ENCODE measurements around the gene EIF5AL1. TPM values are rescaled to one million over a fixed set of nuclear protein-coding genes. Genes with fewer than 3 reads are reported as not detected.
"Not testable (repeated sequence)": the region's sequence is repeated elsewhere in the genome, so short reads cannot be mapped to it uniquely, and the experiment has no call there.

EIF5AL1 gene
- total and polyA plus RNA-seq, 10 of the 15 experiments (the other 5 are each of a cell fraction or from before 2014, with no cell fraction given): 0.02 to 8.3 (median 0.45) TPM; not detected in 1

- CTCF ChIA-PET; H3K4me3 ChIP-seq; H3K27ac ChIP-seq (ENCODE audit: control insufficient read depth, insufficient read depth); H3K4me2 ChIP-seq (ENCODE audit: control insufficient read depth, insufficient read depth); ATAC-seq; H3K9ac ChIP-seq (ENCODE audit: control insufficient read depth, insufficient read depth, low read length); H3K36me3 ChIP-seq (ENCODE audit: control insufficient read depth in 2 of 2, insufficient read depth in 2 of 2, low read length in 1 of 2); H3K9me3 ChIP-seq (replicated peaks; ENCODE audit: control insufficient read depth, insufficient read depth, low read length); in situ Hi-C loops (cut with MboI); DNase-seq (ENCODE audit: low read depth, low spot score); H3K79me2 ChIP-seq (ENCODE audit: control insufficient read depth, insufficient read depth, low read length); RAD21 ChIA-PET (ENCODE audit: unreplicated experiment); BruUV-seq (replicated peaks); intact Hi-C loops (cut with micrococcal nuclease; ENCODE audit: unreplicated experiment); FAIRE-seq; H4K20me1 ChIP-seq (ENCODE audit: control insufficient read depth, insufficient read depth); H3K27me3 ChIP-seq (replicated peaks in 1 of 2; ENCODE audit: control insufficient read depth in 2 of 2, insufficient read depth in 2 of 2, low read length in 1 of 2); H3K4me1 ChIP-seq (ENCODE audit: control insufficient read depth, insufficient read depth, low read length); POLR2A ChIA-PET; SMC1A ChIA-PET (ENCODE audit: uncharacterized antibody, unreplicated experiment); H2AFZ ChIP-seq (ENCODE audit: control insufficient read depth, low read depth, low read length): not testable (repeated sequence)
- 7% methylated on average over 6 of the region's 6 CpGs for WGBS (ENCODE audit: insufficient coverage, insufficient replicate concordance, low lambda C conversion rate, missing lambda C conversion rate)
These were observed 9.4 kb downstream of the EIF5AL1 start for GRCh38 chr10:79521751-79522150.

- H2AFZ ChIP-seq (ENCODE audit: control insufficient read depth, low read depth, low read length); H4K20me1 ChIP-seq (ENCODE audit: control insufficient read depth, insufficient read depth); ATAC-seq; DNase-seq (ENCODE audit: low read depth, low spot score); intact Hi-C loops (cut with micrococcal nuclease; ENCODE audit: unreplicated experiment); H3K27ac ChIP-seq (ENCODE audit: control insufficient read depth, insufficient read depth); FAIRE-seq; SMC1A ChIA-PET (ENCODE audit: uncharacterized antibody, unreplicated experiment); H3K4me3 ChIP-seq; BruUV-seq (replicated peaks); H3K27me3 ChIP-seq (replicated peaks in 1 of 2; ENCODE audit: control insufficient read depth in 2 of 2, insufficient read depth in 2 of 2, low read length in 1 of 2); CTCF ChIA-PET; H3K9me3 ChIP-seq (replicated peaks; ENCODE audit: control insufficient read depth, insufficient read depth, low read length); RAD21 ChIA-PET (ENCODE audit: unreplicated experiment); H3K4me2 ChIP-seq (ENCODE audit: control insufficient read depth, insufficient read depth); in situ Hi-C loops (cut with MboI); H3K79me2 ChIP-seq (ENCODE audit: control insufficient read depth, insufficient read depth, low read length); H3K36me3 ChIP-seq (ENCODE audit: control insufficient read depth in 2 of 2, insufficient read depth in 2 of 2, low read length in 1 of 2); POLR2A ChIA-PET; H3K9ac ChIP-seq (ENCODE audit: control insufficient read depth, insufficient read depth, low read length); H3K4me1 ChIP-seq (ENCODE audit: control insufficient read depth, insufficient read depth, low read length): not testable (repeated sequence)
- 55% methylated on average over 3 of the region's 4 CpGs for whole genome bisulfite sequencing (ENCODE audit: insufficient coverage, insufficient replicate concordance, low lambda C conversion rate, missing lambda C conversion rate)
These were observed 10.1 kb downstream of the EIF5AL1 start for GRCh38 chr10:79522464-79522863.

- H3K27ac ChIP-seq (ENCODE audit: control insufficient read depth, insufficient read depth); FAIRE-seq; H3K4me1 ChIP-seq (ENCODE audit: control insufficient read depth, insufficient read depth, low read length); H4K20me1 ChIP-seq (ENCODE audit: control insufficient read depth, insufficient read depth); POLR2A ChIA-PET; RAD21 ChIA-PET (ENCODE audit: unreplicated experiment); H3K9me3 ChIP-seq (replicated peaks; ENCODE audit: control insufficient read depth, insufficient read depth, low read length); H3K36me3 ChIP-seq (ENCODE audit: control insufficient read depth in 2 of 2, insufficient read depth in 2 of 2, low read length in 1 of 2); H3K27me3 ChIP-seq (replicated peaks in 1 of 2; ENCODE audit: control insufficient read depth in 2 of 2, insufficient read depth in 2 of 2, low read length in 1 of 2); H3K9ac ChIP-seq (ENCODE audit: control insufficient read depth, insufficient read depth, low read length); SMC1A ChIA-PET (ENCODE audit: uncharacterized antibody, unreplicated experiment); CTCF ChIA-PET; in situ Hi-C loops (cut with MboI); intact Hi-C loops (cut with micrococcal nuclease; ENCODE audit: unreplicated experiment); H3K4me3 ChIP-seq; ATAC-seq; H3K79me2 ChIP-seq (ENCODE audit: control insufficient read depth, insufficient read depth, low read length); H3K4me2 ChIP-seq (ENCODE audit: control insufficient read depth, insufficient read depth); H2AFZ ChIP-seq (ENCODE audit: control insufficient read depth, low read depth, low read length); BruUV-seq (replicated peaks); DNase-seq (ENCODE audit: low read depth, low spot score): not testable (repeated sequence)
- 60% methylated on average over 6 of the region's 13 CpGs for WGBS (ENCODE audit: insufficient coverage, insufficient replicate concordance, low lambda C conversion rate, missing lambda C conversion rate)
These were observed 11.0 kb downstream of the EIF5AL1 start for GRCh38 chr10:79523157-79523853.

- in situ Hi-C loops (cut with MboI): loop anchor here (25.0 kb wide), 1 partner anchor 712 kb away; no protein-coding TSS in a partner anchor
- intact Hi-C loops (cut with micrococcal nuclease; ENCODE audit: unreplicated experiment); H4K20me1 ChIP-seq (ENCODE audit: control insufficient read depth, insufficient read depth); RAD21 ChIA-PET (ENCODE audit: unreplicated experiment); H3K9me3 ChIP-seq (replicated peaks; ENCODE audit: control insufficient read depth, insufficient read depth, low read length); SMC1A ChIA-PET (ENCODE audit: uncharacterized antibody, unreplicated experiment); H3K27me3 ChIP-seq (replicated peaks in 1 of 2; ENCODE audit: control insufficient read depth in 2 of 2, insufficient read depth in 2 of 2, low read length in 1 of 2); BruUV-seq (replicated peaks); POLR2A ChIA-PET; H3K4me3 ChIP-seq; H2AFZ ChIP-seq (ENCODE audit: control insufficient read depth, low read depth, low read length); H3K9ac ChIP-seq (ENCODE audit: control insufficient read depth, insufficient read depth, low read length); DNase-seq (ENCODE audit: low read depth, low spot score); H3K79me2 ChIP-seq (ENCODE audit: control insufficient read depth, insufficient read depth, low read length); H3K36me3 ChIP-seq (ENCODE audit: control insufficient read depth in 2 of 2, insufficient read depth in 2 of 2, low read length in 1 of 2); H3K4me1 ChIP-seq (ENCODE audit: control insufficient read depth, insufficient read depth, low read length); H3K27ac ChIP-seq (ENCODE audit: control insufficient read depth, insufficient read depth): not testable (repeated sequence)
- ATAC-seq (peak; percentile 96), FAIRE-seq (peak; percentile 100)
- H3K4me2 ChIP-seq (ENCODE audit: control insufficient read depth, insufficient read depth): 0 out of 2 replicates have a peak overlapping the region, but pooled peaks have one; percentile 9
- CTCF ChIA-PET: interaction anchor here (1.5 kb wide), 1 partner anchor 39 kb away, joined by 3 read pairs; no protein-coding TSS in a partner anchor
- 0% methylated on average over 3 of the region's 8 CpGs for WGBS (ENCODE audit: insufficient coverage, insufficient replicate concordance, low lambda C conversion rate, missing lambda C conversion rate)
These were observed 12.8 kb downstream of the EIF5AL1 start for GRCh38 chr10:79525049-79525710.
